HG02884 (cell line): ENCODE data around the gene TET3.

ENCODE experiments used
- ATAC-seq: cut with Tn5 transposase; IDR thresholded peaks from one replicate; pipeline ENCODE4 v1.9.1; 2021; ENCODE audit warnings: mild to moderate bottlenecking, moderate library complexity; ENCODE audit not compliant: unreplicated experiment

Gene TET3

GRCh38 chr2:73985308-73986084, 786 bp downstream of the TET3 start:
- ATAC-seq: no peak

GRCh38 chr2:73986085-73986681, 1.5 kb downstream of the TET3 start:
- ATAC-seq: no peak

- no peak for ATAC-seq
Measured at GRCh38 chr2:73987109-73987947, 2.6 kb downstream of the TET3 start.

GRCh38 chr2:73987948-73988700, 3.4 kb downstream of the TET3 start:
- ATAC-seq: no peak

GRCh38 chr2:73989972-73990371, 5.3 kb downstream of the TET3 start:
- no peak for ATAC-seq

GRCh38 chr2:73990531-73990930, 5.8 kb downstream of the TET3 start:
- ATAC-seq: no peak

GRCh38 chr2:73992036-73992435, 7.3 kb downstream of the TET3 start:
- ATAC-seq: no peak

- no peak for ATAC-seq
Measured at GRCh38 chr2:73993376-73993775, 8.7 kb downstream of the TET3 start.

GRCh38 chr2:73993778-73994177, 9.1 kb downstream of the TET3 start:
- ATAC-seq: no peak

GRCh38 chr2:73994178-73994831, 9.6 kb downstream of the TET3 start:
- ATAC-seq: no peak

GRCh38 chr2:73995810-73996209, 11.1 kb downstream of the TET3 start:
- no peak for ATAC-seq

- no peak for ATAC-seq
Measured at GRCh38 chr2:73997813-73998212, 13.1 kb downstream of the TET3 start.

GRCh38 chr2:73998451-73998850, 13.7 kb downstream of the TET3 start:
- ATAC-seq: no peak

- ATAC-seq: no peak
Measured at GRCh38 chr2:73998933-73999332, 14.2 kb downstream of the TET3 start.

- no peak for ATAC-seq
Measured at GRCh38 chr2:73999881-74000597, 15.3 kb downstream of the TET3 start.

- no peak for ATAC-seq
Measured at GRCh38 chr2:74000666-74001065, 16.0 kb downstream of the TET3 start.

GRCh38 chr2:74001121-74001520, 16.4 kb downstream of the TET3 start:
- ATAC-seq: no peak

GRCh38 chr2:74001781-74002504, 17.2 kb downstream of the TET3 start:
- peak; percentile 43 for ATAC-seq
